Tibial artery (tissue), 4 donors: ENCODE measurements around the gene PRRT1B.
A peak's percentile ranks its signal among the peaks of the same experiment; 100 is the strongest.
"Not testable (repeated sequence)": the region's sequence is repeated elsewhere in the genome, so short reads cannot be mapped to it uniquely, and the experiment has no call there.

ENCODE experiments used
- DNase-seq, 2 donors: peaks; one replicate each; pipeline ENCODE4 v3.0.0-alpha.2; 2019
- H3K27ac ChIP-seq, 2 donors: fragments of 200-600 bp; sonication (generic) in 1 of 2; 1 replicate in 1 of 2; 2 replicates in 1 of 2; pipeline ENCODE4 v1.5.1; 2018 to 2019; ENCODE audit warnings: mild to moderate bottlenecking in 1 of 2
- H3K27me3 ChIP-seq, 2 donors: fragments of 200-600 bp; sonication (generic) in 1 of 2; one replicate each; pipeline versions ENCODE4 v1.5.1 to v1.6.0; 2016 to 2019
- H3K36me3 ChIP-seq, 3 donors: fragments of 200-600 bp; sonication (generic) in 2 of 3; one replicate each; pipeline ENCODE4 v1.5.1; 2016 to 2019; ENCODE audit warnings: mild to moderate bottlenecking in 2 of 3
- H3K4me1 ChIP-seq, 4 donors: fragments of 200-600 bp; sonication (generic) in 2 of 4; 1 replicate in 3 of 4; 2 replicates in 1 of 4; pipeline ENCODE4 v1.5.1; 2016 to 2019
- H3K4me3 ChIP-seq, 2 donors: fragments of 200-600 bp; sonication (generic) in 1 of 2; 1 replicate in 1 of 2; 2 replicates in 1 of 2; pipeline ENCODE4 v1.5.1; 2018 to 2019; ENCODE audit warnings: mild to moderate bottlenecking in 2 of 2
- H3K9me3 ChIP-seq, 3 donors: fragments of 200-600 bp; sonication (generic) in 1 of 3; one replicate each; pipeline ENCODE4 v1.5.1; 2016 to 2019
- intact Hi-C: fragments of 100-400 bp; cut with DNase I; formaldehyde crosslinking; loops from one replicate; pipeline ENCODE4 v1.15.0; 2023; ENCODE audit warnings: low total_unique reads
- TF ChIP-seq, protein P1 (sequence below), 2 experiments: fragments of 200-600 bp in 1 of 2; fragments of 450-650 bp in 1 of 2; IDR thresholded peaks; one replicate each; pipeline ENCODE4 v1.5.1; 2017 to 2019; ENCODE audit warnings: antibody characterized with exemption in 2 of 2, mild to moderate bottlenecking in 1 of 2, moderate library complexity in 1 of 2

The PRRT1B gene

DNA sequence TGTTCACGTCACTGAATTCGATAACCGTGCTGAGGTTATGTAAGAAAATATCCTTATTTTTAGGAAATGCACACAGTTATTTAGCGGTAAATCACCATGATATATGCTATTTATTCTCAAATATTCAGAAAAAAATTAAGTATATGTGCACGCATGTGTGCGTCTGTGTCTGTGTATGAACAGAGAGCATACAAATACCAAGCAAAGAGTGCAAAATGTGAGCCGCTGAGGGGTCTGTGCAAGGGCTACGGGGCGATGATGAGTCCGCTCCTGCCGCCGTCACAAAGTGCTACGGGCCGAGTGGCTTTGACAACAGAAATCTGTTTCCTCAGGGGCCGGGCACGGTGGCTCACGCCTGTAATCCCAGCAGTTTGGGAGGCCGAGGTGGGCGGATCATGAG lies 7.4 kb upstream of the PRRT1B start:
- intact Hi-C loops: no loop called here
- no peaks in the 10 kb centered on the region for H3K36me3 ChIP-seq
- H3K9me3 ChIP-seq: peaks cover 0 to 13% (median 9%) of the 10 kb centered on the region in 3 donors
- no peaks in the 10 kb centered on the region for H3K4me1 ChIP-seq
- TF ChIP-seq, protein P1, sequence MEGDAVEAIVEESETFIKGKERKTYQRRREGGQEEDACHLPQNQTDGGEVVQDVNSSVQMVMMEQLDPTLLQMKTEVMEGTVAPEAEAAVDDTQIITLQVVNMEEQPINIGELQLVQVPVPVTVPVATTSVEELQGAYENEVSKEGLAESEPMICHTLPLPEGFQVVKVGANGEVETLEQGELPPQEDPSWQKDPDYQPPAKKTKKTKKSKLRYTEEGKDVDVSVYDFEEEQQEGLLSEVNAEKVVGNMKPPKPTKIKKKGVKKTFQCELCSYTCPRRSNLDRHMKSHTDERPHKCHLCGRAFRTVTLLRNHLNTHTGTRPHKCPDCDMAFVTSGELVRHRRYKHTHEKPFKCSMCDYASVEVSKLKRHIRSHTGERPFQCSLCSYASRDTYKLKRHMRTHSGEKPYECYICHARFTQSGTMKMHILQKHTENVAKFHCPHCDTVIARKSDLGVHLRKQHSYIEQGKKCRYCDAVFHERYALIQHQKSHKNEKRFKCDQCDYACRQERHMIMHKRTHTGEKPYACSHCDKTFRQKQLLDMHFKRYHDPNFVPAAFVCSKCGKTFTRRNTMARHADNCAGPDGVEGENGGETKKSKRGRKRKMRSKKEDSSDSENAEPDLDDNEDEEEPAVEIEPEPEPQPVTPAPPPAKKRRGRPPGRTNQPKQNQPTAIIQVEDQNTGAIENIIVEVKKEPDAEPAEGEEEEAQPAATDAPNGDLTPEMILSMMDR (IDR thresholded peaks at IDR 0.05): no peak
- H3K4me3 ChIP-seq: no peak overlapping the region
- no peak overlapping the region for H3K27ac ChIP-seq
- H3K27me3 ChIP-seq: peaks cover 0 to 4% of the 10 kb centered on the region in 2 donors
- no peak for DNase-seq

DNA sequence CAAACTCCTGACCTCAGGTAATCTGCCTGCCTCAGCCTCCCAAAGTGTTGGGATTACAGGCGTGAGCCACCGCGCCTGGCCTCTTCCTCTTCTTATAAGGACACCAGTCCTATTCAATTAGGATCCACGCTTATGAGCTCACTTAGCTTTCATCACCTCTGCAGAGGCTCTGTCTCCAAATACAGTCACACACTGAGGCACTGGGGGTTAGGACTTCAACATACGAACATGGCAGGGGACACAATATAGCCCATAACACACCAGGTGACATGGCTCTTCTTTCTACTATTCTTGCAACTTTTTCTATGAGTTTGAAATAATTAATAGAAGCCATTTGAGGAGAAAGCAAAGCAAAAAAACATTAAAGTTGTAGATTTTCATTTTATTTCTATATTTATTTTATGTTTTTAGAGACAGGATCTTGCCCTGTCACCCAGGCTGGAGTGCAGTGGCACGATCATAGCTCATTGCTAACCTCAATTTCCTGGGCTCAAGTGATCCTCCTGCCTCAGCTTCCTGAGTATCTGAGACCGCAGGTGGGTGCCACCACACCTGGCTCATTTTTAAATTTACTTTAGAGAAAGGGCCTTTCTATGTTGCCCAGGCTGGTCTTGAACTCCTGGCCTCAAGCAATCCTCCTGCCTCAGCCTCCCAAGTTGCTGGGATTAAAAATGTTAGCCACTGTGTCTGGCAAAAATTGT lies 6.0 kb upstream of the PRRT1B start:
- Histone ChIP-seq H3K4me1 (no peaks in the 10 kb centered on the region), H3K9me3 (peaks cover 0 to 26% (median 19%) of the 10 kb centered on the region in 3 donors), H3K27ac (no peak overlapping the region), H3K27me3 (peaks cover 0 to 4% of the 10 kb centered on the region in 2 donors), H3K36me3 (no peaks in the 10 kb centered on the region), H3K4me3 (no peak overlapping the region)
- intact Hi-C loops: no loop called here
- DNase-seq: no peak
- TF ChIP-seq, protein P1 (IDR thresholded peaks at IDR 0.05): no peak

DNA sequence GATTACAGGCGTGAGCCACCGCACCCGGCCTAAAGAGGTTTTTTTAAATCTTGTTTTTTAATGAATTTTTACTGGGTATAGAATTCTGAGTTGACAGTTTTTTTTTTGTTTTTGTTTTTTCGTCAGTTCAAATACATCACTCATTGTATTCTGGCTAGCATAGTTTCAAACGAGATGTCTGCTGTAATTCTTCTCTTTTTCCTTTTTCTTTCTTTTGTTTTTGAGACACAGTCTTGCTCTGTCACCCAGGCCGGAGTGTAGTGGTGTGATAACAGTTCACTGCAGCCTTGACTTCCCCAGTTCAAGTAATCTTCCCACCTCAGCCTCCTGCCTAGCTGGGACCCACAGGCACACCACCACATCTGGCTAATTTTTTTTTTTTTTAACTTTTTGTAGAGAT lies 2.2 kb upstream of the PRRT1B start:
- DNase-seq: no peak
- H3K27ac ChIP-seq: no peak overlapping the region
- intact Hi-C loops: no loop called here
- no peak overlapping the region for H3K4me3 ChIP-seq
- peaks cover 0 to 28% (median 19%) of the 10 kb centered on the region in 3 donors for H3K9me3 ChIP-seq
- TF ChIP-seq, protein P1 (IDR thresholded peaks at IDR 0.05): no peak
- peaks cover 3 to 39% of the 10 kb centered on the region in 2 donors for H3K27me3 ChIP-seq
- H3K36me3 ChIP-seq: no peaks in the 10 kb centered on the region
- H3K4me1 ChIP-seq: peaks cover 0 to 22% (median 15%) of the 10 kb centered on the region in 4 donors

DNA sequence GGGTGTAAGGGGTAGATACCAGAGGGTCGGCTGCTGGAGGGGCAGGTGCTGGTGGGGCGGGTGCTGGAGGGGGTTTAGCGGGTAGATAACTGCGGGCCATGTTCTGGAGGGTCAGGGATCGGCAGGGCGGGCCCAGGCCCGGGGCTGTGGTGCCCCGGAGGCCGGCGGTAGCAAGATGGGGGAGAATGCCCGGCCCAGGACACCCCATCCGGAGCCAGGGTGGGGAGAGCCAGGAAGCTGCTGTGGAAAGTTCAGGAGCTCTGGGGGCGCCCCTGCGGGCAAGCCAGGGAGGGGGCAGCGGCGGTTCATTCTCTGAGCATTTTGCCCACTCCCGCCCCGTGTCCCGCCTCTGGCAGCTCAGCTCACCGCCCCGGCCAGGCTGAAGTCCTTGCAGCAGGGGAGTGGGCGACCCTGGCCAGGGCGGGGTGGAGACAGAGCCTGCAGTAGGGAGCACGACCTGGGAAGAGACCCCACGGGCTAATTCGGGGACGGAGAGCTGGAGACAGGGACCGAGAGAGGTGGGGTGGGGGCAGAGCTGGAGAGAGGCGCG lies 538 bp downstream of the PRRT1B start:
- intact Hi-C loops: no loop called here
- Histone ChIP-seq H3K36me3 (no peaks in the 10 kb centered on the region), H3K4me1 (peaks cover 0 to 22% (median 15%) of the 10 kb centered on the region in 4 donors), H3K27ac (no peak overlapping the region), H3K4me3 (peak overlapping the region in 1 of 2 donors; percentile 34), H3K27me3 (peaks cover 3 to 52% of the 10 kb centered on the region in 2 donors), H3K9me3 (peaks cover 0 to 28% (median 19%) of the 10 kb centered on the region in 3 donors)
- DNase-seq: no peak
- TF ChIP-seq, protein P1 (IDR thresholded peaks at IDR 0.05): no peak

DNA sequence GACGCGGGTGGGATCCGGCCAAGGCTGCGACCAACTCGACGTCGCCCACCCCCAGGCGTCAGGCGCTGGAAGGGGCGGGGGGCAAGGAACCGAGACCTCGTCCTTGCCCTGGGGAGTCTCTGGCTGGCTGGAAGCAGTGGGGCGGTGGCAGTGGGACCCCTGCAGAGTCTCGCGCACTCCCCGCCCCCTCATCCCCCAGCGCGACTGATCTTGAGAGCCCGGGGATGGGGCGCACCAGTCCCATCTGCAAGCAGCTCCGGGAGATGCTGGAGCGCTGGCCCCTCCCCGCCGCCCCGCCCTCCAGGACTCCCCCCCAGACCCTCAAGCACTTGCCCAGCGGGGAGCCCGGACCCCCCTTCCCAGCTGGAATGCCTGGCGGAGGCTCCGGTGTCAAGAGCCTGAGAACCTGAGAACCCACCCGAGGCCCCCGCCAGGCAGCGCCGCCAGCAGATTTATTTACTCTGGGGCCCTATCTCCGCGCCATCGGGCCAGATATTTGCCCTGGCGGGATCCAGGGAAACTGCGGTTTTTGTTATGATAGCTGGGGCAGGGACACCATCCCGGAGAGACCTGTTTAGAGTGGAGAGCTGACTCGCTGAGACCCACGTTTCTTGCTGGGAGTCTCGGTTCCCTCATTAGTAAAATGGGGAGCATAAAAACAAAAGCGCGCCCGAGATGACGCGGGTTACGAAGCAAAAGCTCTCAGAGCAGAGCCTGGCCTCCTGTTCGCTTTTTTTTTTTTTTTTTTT lies 1.2 kb downstream of the PRRT1B start:
- Histone ChIP-seq H3K27ac (no peak overlapping the region), H3K4me1 (peaks cover 0 to 22% (median 15%) of the 10 kb centered on the region in 4 donors), H3K9me3 (peaks cover 0 to 28% (median 19%) of the 10 kb centered on the region in 3 donors), H3K36me3 (no peaks in the 10 kb centered on the region), H3K4me3 (peak overlapping the region in 1 of 2 donors; percentile 34), H3K27me3 (peaks cover 3 to 54% of the 10 kb centered on the region in 2 donors)
- intact Hi-C loops: no loop called here
- TF ChIP-seq, protein P1 (IDR thresholded peaks at IDR 0.05): no peak
- DNase-seq: no peak

DNA sequence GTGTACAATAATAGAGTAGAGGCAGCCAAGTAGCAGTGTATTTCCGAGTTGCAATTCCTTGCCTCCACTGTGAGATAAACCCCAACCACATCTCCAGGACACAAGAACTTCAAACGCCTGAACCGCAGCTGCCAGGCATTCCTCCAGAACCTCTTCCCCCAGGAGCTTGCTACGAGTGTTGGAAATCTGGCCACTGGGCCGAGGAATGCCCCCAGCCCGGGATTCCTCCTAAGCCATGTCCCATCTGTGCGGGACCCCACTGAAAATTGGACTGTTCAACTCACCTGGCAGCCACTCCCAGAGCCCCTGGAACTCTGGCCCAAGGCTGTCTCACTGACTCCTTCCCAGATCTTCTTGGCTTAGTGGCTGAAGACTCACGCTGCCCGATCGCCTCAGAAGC lies 3.9 kb downstream of the PRRT1B start:
- Histone ChIP-seq H3K27me3 (peaks cover 3 to 73% of the 10 kb centered on the region in 2 donors), H3K4me1 (peaks cover 0 to 22% (median 15%) of the 10 kb centered on the region in 4 donors)
- intact Hi-C loops: not testable (repeated sequence)

DNA sequence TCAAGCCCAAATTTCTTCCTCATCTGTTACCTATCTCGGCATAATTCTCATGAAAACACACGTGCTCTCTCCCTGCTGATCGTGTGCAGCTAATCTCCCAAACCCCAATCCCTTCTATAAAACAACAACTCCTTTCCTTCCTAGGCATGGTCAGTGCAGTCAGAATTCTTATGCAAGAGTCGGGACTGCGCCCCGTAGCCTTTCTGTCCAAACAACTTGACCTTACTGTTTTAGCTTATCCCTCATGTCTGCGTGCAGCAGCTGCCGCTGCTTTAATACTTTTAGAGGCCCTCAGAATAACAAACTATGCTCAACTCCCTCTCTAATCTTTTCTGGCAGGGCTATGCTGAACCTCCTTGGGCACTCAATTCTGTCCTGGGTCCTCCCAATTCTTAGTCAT lies 5.1 kb downstream of the PRRT1B start:
- H3K4me1 ChIP-seq: peaks cover 0 to 21% (median 14%) of the 10 kb centered on the region in 4 donors
- H3K27me3 ChIP-seq: peaks cover 0 to 77% of the 10 kb centered on the region in 2 donors
- intact Hi-C loops, H3K36me3 ChIP-seq, H3K27ac ChIP-seq, DNase-seq, H3K9me3 ChIP-seq, H3K4me3 ChIP-seq: not testable (repeated sequence)

More for the DNA sequence above, 3.9 kb downstream of the PRRT1B start:
- not testable (repeated sequence) for DNase-seq, H3K4me3 ChIP-seq, H3K36me3 ChIP-seq, H3K27ac ChIP-seq, H3K9me3 ChIP-seq
